Trophoblast cell (in vitro differentiated cells and primary cell): ENCODE results near the gene GOLGA6L10.
"Not testable (repeated sequence)": the region's sequence is repeated elsewhere in the genome, so short reads cannot be mapped to it uniquely, and the experiment has no call there.

Experiments
- DNase-seq, 2 donors: peaks; one replicate each; pipeline ENCODE4 v3.0.0-alpha.2; 2016
- H2AFZ ChIP-seq: 2 replicates; pipeline ENCODE4 v1.6.1; 2013; ENCODE audit warnings: low read length, moderate library complexity, mild to moderate bottlenecking; ENCODE audit not compliant: insufficient read depth, poor library complexity
- H2AK5ac ChIP-seq: 2 replicates; pipeline ENCODE4 v1.6.1; 2013; ENCODE audit warnings: mild to moderate bottlenecking, low read length
- H2BK120ac ChIP-seq: 2 replicates; pipeline ENCODE4 v1.6.1; 2013; ENCODE audit warnings: low read length, mild to moderate bottlenecking, moderate library complexity; ENCODE audit not compliant: insufficient read depth, poor library complexity
- H2BK12ac ChIP-seq: 2 replicates; pipeline ENCODE4 v1.6.1; 2013; ENCODE audit warnings: mild to moderate bottlenecking, low read length, moderate library complexity
- H2BK5ac ChIP-seq: 2 replicates; pipeline ENCODE4 v1.6.1; 2013; ENCODE audit warnings: low read length, low read depth, moderate library complexity, mild to moderate bottlenecking; ENCODE audit not compliant: poor library complexity
- H3K14ac ChIP-seq: 2 replicates; pipeline ENCODE4 v1.6.1; 2013; ENCODE audit warnings: mild to moderate bottlenecking, low read length
- H3K18ac ChIP-seq: 2 replicates; pipeline ENCODE4 v1.6.1; 2013; ENCODE audit warnings: mild to moderate bottlenecking, low read length
- H3K23ac ChIP-seq: 2 replicates; pipeline ENCODE4 v1.6.1; 2013; ENCODE audit warnings: low read length
- H3K27ac ChIP-seq: 2 replicates; pipeline ENCODE4 v1.5.1; 2013; ENCODE audit warnings: low read depth, mild to moderate bottlenecking, inconsistent platforms, low read length, moderate library complexity
- H3K27me3 ChIP-seq: 2 replicates; pipeline ENCODE4 v1.6.1; 2013; ENCODE audit warnings: inconsistent platforms, mild to moderate bottlenecking, low read length, moderate library complexity; ENCODE audit not compliant: insufficient read depth
- H3K36me3 ChIP-seq, 2 experiments: 1 replicate in 1 of 2; 2 replicates in 1 of 2; pipeline ENCODE4 v1.6.1; 2013; ENCODE audit warnings: low read length in 2 of 2, mild to moderate bottlenecking in 2 of 2, moderate library complexity in 1 of 2; ENCODE audit not compliant: insufficient read depth in 2 of 2, control insufficient read depth in 1 of 2
- H3K4ac ChIP-seq: 2 replicates; pipeline ENCODE4 v1.6.1; 2013; ENCODE audit warnings: low read depth, mild to moderate bottlenecking, low read length, moderate library complexity
- H3K4me1 ChIP-seq, 2 experiments: 1 replicate in 1 of 2; 2 replicates in 1 of 2; pipeline ENCODE4 v1.6.1; 2013; ENCODE audit warnings: low read length in 2 of 2, mild to moderate bottlenecking in 2 of 2, moderate library complexity in 1 of 2; ENCODE audit not compliant: insufficient read depth in 2 of 2, control insufficient read depth in 1 of 2
- H3K4me2 ChIP-seq: 2 replicates; pipeline ENCODE4 v1.6.1; 2013; ENCODE audit warnings: inconsistent platforms, mild to moderate bottlenecking, low read length, moderate library complexity
- H3K4me3 ChIP-seq: 2 replicates; pipeline ENCODE4 v1.5.1; 2013; ENCODE audit warnings: mild to moderate bottlenecking, low read depth, low read length, inconsistent platforms
- H3K79me1 ChIP-seq: one replicate; pipeline ENCODE4 v1.6.1; 2013; ENCODE audit warnings: low read length
- H3K79me2 ChIP-seq: 2 replicates; pipeline ENCODE4 v1.6.1; 2013; ENCODE audit warnings: low read length, mild to moderate bottlenecking; ENCODE audit not compliant: control insufficient read depth, insufficient read depth, poor library complexity
- H3K9ac ChIP-seq: 2 replicates; pipeline ENCODE4 v1.6.1; 2013; ENCODE audit warnings: mild to moderate bottlenecking, low read length
- H3K9me3 ChIP-seq: 2 replicates; pipeline ENCODE4 v1.6.1; 2013; ENCODE audit warnings: low read depth, mild to moderate bottlenecking, control low read depth, inconsistent platforms, low read length; ENCODE audit not compliant: insufficient read depth
- H4K12ac ChIP-seq: 2 replicates; pipeline ENCODE4 v1.6.1; 2013; ENCODE audit warnings: low read depth, mild to moderate bottlenecking, low read length, moderate library complexity
- H4K8ac ChIP-seq: 2 replicates; pipeline ENCODE4 v1.6.1; 2013; ENCODE audit warnings: low read depth, mild to moderate bottlenecking, low read length, moderate library complexity
- H4K91ac ChIP-seq: one replicate; pipeline ENCODE4 v1.6.1; 2013; ENCODE audit warnings: low read depth, mild to moderate bottlenecking, low read length, moderate library complexity
- WGBS: extraction: QIAGEN DNeasy Blood & Tissue Kit; methylation state at CpG from one replicate; pipeline ENCODE4 v1.1.7; 2013; ENCODE audit warnings: missing lambda C conversion rate; ENCODE audit not compliant: insufficient read length, insufficient coverage; ENCODE audit errors: extremely low coverage; 5-methylcytosine and 5-hydroxymethylcytosine counted together

GOLGA6L10 gene

GRCh38 chr15:82345176-82345575, 4.1 kb downstream of the GOLGA6L10 start:
- no CpG with 5 or more reads among the region's 2 CpGs for WGBS

DNA sequence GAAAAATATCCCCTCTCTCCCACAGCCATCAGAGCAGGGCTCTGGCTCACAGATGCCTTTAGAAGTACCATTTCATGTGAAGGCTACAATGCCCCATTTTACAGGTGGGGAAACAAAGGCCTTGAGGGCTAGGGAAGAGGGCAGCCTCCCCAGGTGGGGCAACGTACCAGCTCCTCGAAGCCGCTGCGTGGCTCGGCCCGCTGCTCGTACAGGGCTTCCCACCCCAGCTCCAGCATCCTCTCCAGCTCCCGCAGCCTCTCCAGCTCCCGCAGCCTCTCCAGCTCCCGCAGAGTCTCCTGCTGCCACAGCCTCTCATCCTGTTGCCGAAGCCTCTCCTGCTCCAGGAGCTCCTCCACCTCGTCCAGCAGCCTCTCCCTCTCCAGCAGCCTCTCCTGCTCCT, 4.9 kb downstream of the GOLGA6L10 start:
- not testable (repeated sequence) for H3K14ac ChIP-seq, H3K79me1 ChIP-seq, H2BK120ac ChIP-seq, H3K27me3 ChIP-seq, H2AK5ac ChIP-seq, H2BK5ac ChIP-seq, H3K27ac ChIP-seq, H3K4ac ChIP-seq, H2BK12ac ChIP-seq, H4K12ac ChIP-seq, H4K8ac ChIP-seq, H3K4me2 ChIP-seq, H3K9ac ChIP-seq, H2AFZ ChIP-seq, H3K4me3 ChIP-seq, H3K36me3 ChIP-seq, H3K79me2 ChIP-seq, H3K4me1 ChIP-seq, H3K23ac ChIP-seq, H3K9me3 ChIP-seq, H3K18ac ChIP-seq, H4K91ac ChIP-seq, DNase-seq
- WGBS = no CpG with 5 or more reads among the region's 12 CpGs

More at GRCh38 chr15:82345176-82345575, 4.1 kb downstream of the GOLGA6L10 start:
- H3K79me2 ChIP-seq, H3K18ac ChIP-seq, H2BK12ac ChIP-seq, H3K4me3 ChIP-seq, H3K9me3 ChIP-seq, DNase-seq, H3K27ac ChIP-seq, H4K12ac ChIP-seq, H2AK5ac ChIP-seq, H4K8ac ChIP-seq, H3K4me2 ChIP-seq, H3K36me3 ChIP-seq, H3K4me1 ChIP-seq, H3K79me1 ChIP-seq, H2BK5ac ChIP-seq, H3K14ac ChIP-seq, H2BK120ac ChIP-seq, H3K23ac ChIP-seq, H4K91ac ChIP-seq, H3K4ac ChIP-seq, H3K27me3 ChIP-seq, H2AFZ ChIP-seq, H3K9ac ChIP-seq: not testable (repeated sequence)

DNA sequence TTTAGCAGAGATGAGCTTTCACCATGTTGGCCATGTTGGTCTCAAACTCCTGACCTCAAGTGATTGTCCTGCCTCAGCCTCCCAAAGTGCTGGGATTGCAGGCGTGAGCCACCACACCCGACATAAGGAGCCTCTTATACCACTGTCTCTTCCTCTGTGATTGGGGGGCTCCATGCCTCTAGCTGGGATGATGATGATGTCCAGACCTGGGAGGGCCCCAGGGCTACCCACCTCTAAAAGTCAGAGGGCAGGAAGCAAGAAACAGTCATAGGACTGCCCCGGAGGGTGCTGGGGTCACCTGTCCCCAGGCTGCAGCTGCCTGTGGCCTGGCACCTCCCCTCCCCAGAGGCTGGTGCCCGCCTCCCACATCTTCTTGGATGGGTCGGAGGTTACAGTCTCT, 5.4 kb downstream of the GOLGA6L10 start:
- not testable (repeated sequence) for H3K9me3 ChIP-seq, H3K79me2 ChIP-seq, H2BK5ac ChIP-seq, H3K23ac ChIP-seq, H3K14ac ChIP-seq, H2BK120ac ChIP-seq, H2AK5ac ChIP-seq, H3K79me1 ChIP-seq, H3K27ac ChIP-seq, H3K4me2 ChIP-seq, H4K12ac ChIP-seq, DNase-seq, H3K4me1 ChIP-seq, H4K91ac ChIP-seq, H2AFZ ChIP-seq, H4K8ac ChIP-seq, H2BK12ac ChIP-seq, H3K9ac ChIP-seq, H3K18ac ChIP-seq, H3K27me3 ChIP-seq, H3K4ac ChIP-seq, H3K4me3 ChIP-seq, H3K36me3 ChIP-seq
- no CpG with 5 or more reads among the region's 5 CpGs for WGBS

- not testable (repeated sequence) for H3K27me3 ChIP-seq, H3K4me1 ChIP-seq, H3K9me3 ChIP-seq, H3K9ac ChIP-seq, DNase-seq, H3K79me1 ChIP-seq, H3K79me2 ChIP-seq, H3K23ac ChIP-seq, H2BK5ac ChIP-seq, H3K4ac ChIP-seq, H4K8ac ChIP-seq, H3K27ac ChIP-seq, H2AFZ ChIP-seq, H4K12ac ChIP-seq, H2BK120ac ChIP-seq, H3K14ac ChIP-seq, H2BK12ac ChIP-seq, H4K91ac ChIP-seq, H3K4me2 ChIP-seq, H3K18ac ChIP-seq, H2AK5ac ChIP-seq, H3K4me3 ChIP-seq, H3K36me3 ChIP-seq
- no CpG with 5 or more reads among the region's 11 CpGs for WGBS
These were observed 6.5 kb downstream of the GOLGA6L10 start for GRCh38 chr15:82342632-82343374.
